Measurements from ENCODE around the gene EXOC4. TPM values are rescaled to one million over a fixed set of nuclear protein-coding genes. Genes with fewer than 3 reads are reported as not detected.

Gene EXOC4
- total and polyA plus RNA-seq, 2 of the 8 experiments (the other 6 are each of a cell fraction or from before 2014, with no cell fraction given), result 27.0 to 67.3 TPM

- WGBS, 2 experiments (ENCODE audit: extremely low coverage in 1 of 2, insufficient coverage in 1 of 2, insufficient read length in 1 of 2, insufficient replicate concordance in 2 of 2, low coverage in 1 of 2, low lambda C conversion rate in 2 of 2, missing lambda C conversion rate in 1 of 2), result 93% methylated on average over 3 of the region's 3 CpGs; no CpG with 5 or more reads in 1 of the 2 experiments
- H2AFZ ChIP-seq (ENCODE audit: low read length), result no peak overlapping the region
- no peaks in the 10 kb centered on the region; a peak in 1 of 4 replicates for H3K9me3 ChIP-seq (ENCODE audit: insufficient read depth in 2 of 2, low read depth in 1 of 2, low read length in 1 of 2)
- POLR2A ChIA-PET (ENCODE audit: partially characterized antibody), result no interaction called here
- no peak overlapping the region for H4K5ac ChIP-seq (ENCODE audit: insufficient read length, low read depth, low read length)
- H2AK5ac ChIP-seq (ENCODE audit: low read depth, low read length), result no peak overlapping the region
- no peak overlapping the region for H3K56ac ChIP-seq (replicated peaks; ENCODE audit: insufficient read length, low read depth, low read length)
- H3K79me1 ChIP-seq (ENCODE audit: low read depth, low read length), result no peaks in the 10 kb centered on the region
- H3K23ac ChIP-seq (ENCODE audit: insufficient read length), result no peak overlapping the region
- H2BK20ac ChIP-seq (ENCODE audit: low read length), result no peak overlapping the region
- no peaks in the 10 kb centered on the region for H3K27me3 ChIP-seq (replicated peaks in 1 of 4; ENCODE audit: control insufficient read depth in 3 of 4, extremely low read depth in 1 of 4, insufficient read depth in 3 of 4, low read length in 3 of 4)
- no peak overlapping the region for H3K9ac ChIP-seq (replicated peaks in 1 of 4; ENCODE audit: extremely low read depth in 1 of 4, low read depth in 3 of 4, low read length in 3 of 4)
- H3K27ac ChIP-seq (ENCODE audit: low read depth, low read length), result no peak overlapping the region
- no peaks in the 10 kb centered on the region for H3K4me1 ChIP-seq (replicated peaks in 1 of 4; ENCODE audit: control insufficient read depth in 3 of 4, insufficient read depth in 4 of 4, low read length in 3 of 4)
- no peak overlapping the region for H3K4me2 ChIP-seq (ENCODE audit: insufficient read depth in 1 of 2, low read depth in 2 of 2, low read length in 2 of 2)
- H4K91ac ChIP-seq (replicated peaks; ENCODE audit: insufficient read length, low read length), result no peak overlapping the region
- no peaks in the 10 kb centered on the region for H3K23me2 ChIP-seq (ENCODE audit: low read depth, low read length)
- H2BK5ac ChIP-seq (ENCODE audit: low read depth, low read length), result no peak overlapping the region
- no peaks in the 10 kb centered on the region for H4K20me1 ChIP-seq (replicated peaks in 1 of 2; ENCODE audit: control insufficient read depth in 1 of 2, insufficient read depth in 2 of 2, low read length in 2 of 2)
- H3K36me3 ChIP-seq (ENCODE audit: control insufficient read depth in 2 of 4, insufficient read depth in 4 of 4, low read length in 3 of 4), result no peaks in the 10 kb centered on the region; a peak in 1 of 8 replicates
- no peak overlapping the region for H2BK12ac ChIP-seq (ENCODE audit: low read depth, low read length)
- H4K8ac ChIP-seq (ENCODE audit: extremely low read depth, insufficient read depth, low read length), result no peak overlapping the region
- no peak overlapping the region for H3K4me3 ChIP-seq (ENCODE audit: extremely low read depth in 1 of 4, insufficient read depth in 2 of 4, low read depth in 3 of 4, low read length in 4 of 4)
- no peak overlapping the region for H3K18ac ChIP-seq (ENCODE audit: extremely low read depth, low read length)
- H2BK15ac ChIP-seq (ENCODE audit: low read length), result no peak overlapping the region
- no peaks in the 10 kb centered on the region for H3K79me2 ChIP-seq (ENCODE audit: control insufficient read depth in 1 of 2, insufficient read depth in 2 of 2, low read length in 2 of 2)
- no peak for DNase-seq (ENCODE audit: low read depth in 1 of 2, low spot score in 2 of 2)
- H3K4ac ChIP-seq (replicated peaks; ENCODE audit: insufficient read length, low read depth, low read length), result no peak overlapping the region
- CTCF ChIA-PET (ENCODE audit: partially characterized antibody), result no interaction called here
- H2BK120ac ChIP-seq (replicated peaks; ENCODE audit: low read depth, low read length), result no peak overlapping the region
- no peak for TF ChIP-seq KDM5A (IDR thresholded peaks at IDR 0.05; ENCODE audit: low read length)
- TF ChIP-seq KDM1A (IDR thresholded peaks at IDR 0.05; ENCODE audit: borderline replicate concordance, low read length), result no peak
- no peak for TF ChIP-seq POLR2A (IDR thresholded peaks at IDR 0.05; ENCODE audit: control extremely low read depth in 1 of 2, low read depth in 2 of 2, low read length in 2 of 2)
- H3K14ac ChIP-seq (ENCODE audit: insufficient read length), result no peak overlapping the region
- FAIRE-seq, result no peak
These were observed 523.4 kb downstream of the EXOC4 start for GRCh38 chr7:133776266-133776665.
